Panc1 (cell line): Measurements from ENCODE around the gene MPO.

Experiments used
- CTCF ChIP-seq: fragments of 450-650 bp; IDR thresholded peaks from 2 replicates; pipeline ENCODE4 v1.5.1; 2017; ENCODE audit warnings: mild to moderate bottlenecking
- POLR2AphosphoS5 ChIP-seq: IDR thresholded peaks from 2 replicates; pipeline ENCODE4 v1.6.1; 2012; ENCODE audit warnings: mild to moderate bottlenecking, low read depth, low read length, moderate library complexity

DNA sequence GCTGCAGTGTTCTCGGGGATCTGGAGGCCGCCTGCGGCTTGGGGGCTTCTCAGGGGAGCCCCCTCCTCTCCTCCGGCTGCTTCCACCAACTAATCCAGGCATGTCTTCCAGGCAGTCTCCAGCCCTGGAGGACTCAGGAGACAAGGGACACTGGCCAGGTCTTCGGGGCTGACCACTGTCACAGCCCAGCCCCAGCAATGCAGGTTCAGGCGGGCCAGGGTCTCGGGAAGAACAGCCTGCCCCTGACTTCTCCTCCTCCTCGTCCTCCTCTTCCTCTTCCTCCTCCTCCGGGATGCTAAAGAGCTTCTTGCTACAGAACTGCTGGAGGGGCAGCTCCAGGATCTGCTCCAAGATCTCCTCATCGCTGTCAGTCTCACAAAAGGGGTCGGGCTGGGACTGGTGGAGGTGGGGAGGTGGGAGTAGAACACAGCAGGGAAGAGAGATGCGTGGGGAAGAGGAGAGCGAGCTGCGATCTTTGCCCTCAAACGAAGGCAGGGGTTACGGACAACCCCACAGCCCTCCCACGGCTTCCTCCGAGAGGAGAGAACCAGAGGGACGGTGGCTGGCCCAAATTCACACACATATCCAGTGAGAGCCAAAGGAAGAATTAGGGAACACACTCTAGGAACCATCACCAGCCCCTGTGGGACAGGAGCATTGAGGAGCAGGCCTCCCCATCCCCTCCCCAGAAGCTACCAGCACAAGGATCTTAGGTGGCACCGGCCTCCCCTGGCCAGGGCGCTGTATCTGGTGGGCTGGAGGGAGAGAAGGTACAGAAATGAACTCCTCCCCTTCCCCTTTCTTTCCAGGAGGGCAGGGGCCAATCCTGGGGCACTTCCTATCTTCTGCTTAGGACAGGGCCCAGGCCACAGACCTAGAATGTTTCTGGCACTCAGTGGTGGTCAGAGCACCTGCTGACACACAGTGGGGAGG is 28.5 kb upstream of the MPO start:
- TF ChIP-seq POLR2AphosphoS5: no peak
- TF ChIP-seq CTCF: no peak
